Pancreas (tissue), 10 donors: ENCODE results near the gene DDR1. TPM values are rescaled to one million over a fixed set of nuclear protein-coding genes. Genes with fewer than 3 reads are reported as not detected.

Experiments
- ATAC-seq, 4 donors: fragments of 200-7000 bp; cut with Tn5 transposase; one replicate each; pipeline versions ENCODE4 v1.8.0 to v1.9.1; 2020; ENCODE audit warnings: mild to moderate bottlenecking in 4 of 4, moderate library complexity in 4 of 4
- DNase-seq, 6 donors: peaks; one replicate each; pipeline ENCODE4 v3.0.0-alpha.2; 2020
- FAIRE-seq: peaks from 2 replicates; lab custom pipeline; 2012; peaks lifted over from hg19 to GRCh38; lab: Jason Lieb, UNC
- H3K27ac ChIP-seq, 4 donors: fragments of 200-600 bp; sonication (generic); 1 replicate in 3 of 4; 2 replicates in 1 of 4; pipeline versions ENCODE4 v1.5.0 to v1.8.0; 2020
- H3K27me3 ChIP-seq, 4 donors: fragments of 200-600 bp; one replicate each; pipeline ENCODE4 v1.8.0; 2021
- H3K36me3 ChIP-seq, 3 donors: fragments of 200-600 bp; sonication (generic) in 1 of 3; one replicate each; pipeline versions ENCODE4 v1.5.0 to v1.8.0; 2020 to 2021
- H3K4me1 ChIP-seq, 3 donors: fragments of 200-600 bp; one replicate each; pipeline ENCODE4 v1.8.0; 2021
- H3K4me3 ChIP-seq, 4 donors: fragments of 200-600 bp; sonication (generic) in 2 of 4; one replicate each; pipeline versions ENCODE4 v1.5.0 to v1.8.0; 2020 to 2021
- H3K9me3 ChIP-seq, 4 donors: fragments of 200-600 bp; one replicate each; pipeline ENCODE4 v1.8.0; 2021
- WGBS, 2 donors: extraction: QIAGEN DNeasy Blood & Tissue Kit; methylation state at CpG; one replicate each; pipeline ENCODE4 v1.1.7; 2013; 5-methylcytosine and 5-hydroxymethylcytosine counted together
- intact Hi-C, 3 donors: fragments of 100-400 bp; cut with DNase I; formaldehyde crosslinking; loops; one replicate each; pipeline versions ENCODE4 v1.11.1 to v1.14.2; 2022
- polyA plus RNA-seq, 2 donors: library from polyadenylated mRNA; stranded (reverse); fragments of 200-250 nt; gene quantifications; one replicate each; pipeline ENCODE4 v1.2.3, GENCODE V29; 2013
- total RNA-seq, 6 donors: library from RNA; stranded (reverse); fragmentation: NEBNext Ultra II Directional in 4 of 6; extraction: Animal tissue kit (Norgen Biotek cat#: 25700) in 4 of 6; gene quantifications; one replicate each; pipeline versions ENCODE4 v1.2.1 to v1.2.4, GENCODE V29; 2021 to 2023
- TF ChIP-seq, protein P1 (sequence below), 4 donors: fragments of 200-600 bp; sonication (generic) in 3 of 4; IDR thresholded peaks; one replicate each; pipeline versions ENCODE4 v1.5.0 to v1.8.0; 2021; ENCODE audit warnings: antibody characterized with exemption in 4 of 4
- donor health status: healthy with polysubstance abuse.
- donor health status: DM: no; HTN: no; CAD: no; lungs with moderate emphysema.
- donor health status: DM: no; HTN: no; CAD: no.
- donor health status: control.
- donor health status: control.
- donor health status: Bipolar disorder and iron deficiency.
- donor health status: DM: yes; HTN: yes; CAD: no.
- donor health status: DM: no; HTN: no; CAD: no.
- donor health status: DM: no; HTN: no; CAD: no.
- donor health status: DM: yes; HTN: yes; CAD: no.

DDR1 gene
- total and polyA plus RNA-seq, 8 donors: 92.7 to 160 (median 118) TPM

DNA sequence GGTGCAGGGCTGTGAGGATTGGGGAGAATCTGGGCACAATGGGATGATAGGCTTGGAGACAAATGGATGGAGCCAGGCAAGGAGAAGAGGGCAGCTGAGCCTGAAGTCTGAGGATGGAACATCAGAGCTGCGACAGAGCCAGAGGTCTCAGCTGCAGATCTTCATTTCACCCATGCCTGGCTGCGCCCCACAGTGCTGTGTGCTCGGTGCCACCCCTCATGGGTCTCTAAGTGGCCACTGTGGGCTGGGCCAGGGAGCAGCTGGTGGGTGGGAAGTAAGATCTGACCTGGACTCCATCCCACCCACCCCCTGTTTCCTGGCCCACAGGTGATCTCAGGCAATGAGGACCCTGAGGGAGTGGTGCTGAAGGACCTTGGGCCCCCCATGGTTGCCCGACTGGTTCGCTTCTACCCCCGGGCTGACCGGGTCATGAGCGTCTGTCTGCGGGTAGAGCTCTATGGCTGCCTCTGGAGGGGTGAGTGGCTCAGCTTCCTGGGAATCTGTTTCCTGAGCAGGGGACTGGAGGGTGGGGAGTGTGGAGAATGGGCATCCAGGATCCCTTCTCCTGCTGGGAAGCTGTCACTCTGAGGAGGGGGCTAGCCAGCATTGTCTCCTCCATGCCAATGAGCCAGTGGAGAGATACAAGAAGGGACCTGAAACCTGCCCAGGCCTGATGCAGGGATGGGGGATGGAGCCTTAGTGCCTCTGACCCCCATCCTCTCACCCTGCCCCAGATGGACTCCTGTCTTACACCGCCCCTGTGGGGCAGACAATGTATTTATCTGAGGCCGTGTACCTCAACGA is 6.5 kb downstream of the DDR1 start:
- Histone ChIP-seq H3K27ac (no peak overlapping the region), H3K36me3 (peaks cover 0 to 68% (median 21%) of the 10 kb centered on the region in 3 donors)
- TF ChIP-seq, protein P1, sequence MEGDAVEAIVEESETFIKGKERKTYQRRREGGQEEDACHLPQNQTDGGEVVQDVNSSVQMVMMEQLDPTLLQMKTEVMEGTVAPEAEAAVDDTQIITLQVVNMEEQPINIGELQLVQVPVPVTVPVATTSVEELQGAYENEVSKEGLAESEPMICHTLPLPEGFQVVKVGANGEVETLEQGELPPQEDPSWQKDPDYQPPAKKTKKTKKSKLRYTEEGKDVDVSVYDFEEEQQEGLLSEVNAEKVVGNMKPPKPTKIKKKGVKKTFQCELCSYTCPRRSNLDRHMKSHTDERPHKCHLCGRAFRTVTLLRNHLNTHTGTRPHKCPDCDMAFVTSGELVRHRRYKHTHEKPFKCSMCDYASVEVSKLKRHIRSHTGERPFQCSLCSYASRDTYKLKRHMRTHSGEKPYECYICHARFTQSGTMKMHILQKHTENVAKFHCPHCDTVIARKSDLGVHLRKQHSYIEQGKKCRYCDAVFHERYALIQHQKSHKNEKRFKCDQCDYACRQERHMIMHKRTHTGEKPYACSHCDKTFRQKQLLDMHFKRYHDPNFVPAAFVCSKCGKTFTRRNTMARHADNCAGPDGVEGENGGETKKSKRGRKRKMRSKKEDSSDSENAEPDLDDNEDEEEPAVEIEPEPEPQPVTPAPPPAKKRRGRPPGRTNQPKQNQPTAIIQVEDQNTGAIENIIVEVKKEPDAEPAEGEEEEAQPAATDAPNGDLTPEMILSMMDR (IDR thresholded peaks at IDR 0.05): no peak

GRCh38 chr6:30891450-30891723 is 7.1 kb downstream of the DDR1 start:
- no peak for DNase-seq
- no peak for ATAC-seq
- no peak for FAIRE-seq
- Histone ChIP-seq H3K4me1 (peaks cover 8 to 12% (median 10%) of the 10 kb centered on the region in 3 donors), H3K27ac (no peak overlapping the region), H3K27me3 (no peaks in the 10 kb centered on the region), H3K36me3 (peaks cover 0 to 73% (median 25%) of the 10 kb centered on the region in 3 donors), H3K4me3 (no peak overlapping the region), H3K9me3 (no peaks in the 10 kb centered on the region)
- TF ChIP-seq, protein P1 (IDR thresholded peaks at IDR 0.05): no peak
- intact Hi-C loops: no loop called here
- WGBS, 2 donors: 92 to 93% methylated on average over 4 of the region's 4 CpGs

More for the DNA sequence above, 6.5 kb downstream of the DDR1 start:
- no peak for FAIRE-seq
- H3K4me3 ChIP-seq: no peak overlapping the region
- H3K9me3 ChIP-seq: no peaks in the 10 kb centered on the region
- intact Hi-C loops: no loop called here
- DNase-seq: peak in 1 of 6 donors; percentile 6
- 84 to 85% methylated on average over 12 of the region's 12 CpGs for WGBS, 2 donors
- H3K27me3 ChIP-seq: no peaks in the 10 kb centered on the region
- H3K4me1 ChIP-seq: peaks cover 8 to 18% (median 14%) of the 10 kb centered on the region in 3 donors
- ATAC-seq: no peak

DNA sequence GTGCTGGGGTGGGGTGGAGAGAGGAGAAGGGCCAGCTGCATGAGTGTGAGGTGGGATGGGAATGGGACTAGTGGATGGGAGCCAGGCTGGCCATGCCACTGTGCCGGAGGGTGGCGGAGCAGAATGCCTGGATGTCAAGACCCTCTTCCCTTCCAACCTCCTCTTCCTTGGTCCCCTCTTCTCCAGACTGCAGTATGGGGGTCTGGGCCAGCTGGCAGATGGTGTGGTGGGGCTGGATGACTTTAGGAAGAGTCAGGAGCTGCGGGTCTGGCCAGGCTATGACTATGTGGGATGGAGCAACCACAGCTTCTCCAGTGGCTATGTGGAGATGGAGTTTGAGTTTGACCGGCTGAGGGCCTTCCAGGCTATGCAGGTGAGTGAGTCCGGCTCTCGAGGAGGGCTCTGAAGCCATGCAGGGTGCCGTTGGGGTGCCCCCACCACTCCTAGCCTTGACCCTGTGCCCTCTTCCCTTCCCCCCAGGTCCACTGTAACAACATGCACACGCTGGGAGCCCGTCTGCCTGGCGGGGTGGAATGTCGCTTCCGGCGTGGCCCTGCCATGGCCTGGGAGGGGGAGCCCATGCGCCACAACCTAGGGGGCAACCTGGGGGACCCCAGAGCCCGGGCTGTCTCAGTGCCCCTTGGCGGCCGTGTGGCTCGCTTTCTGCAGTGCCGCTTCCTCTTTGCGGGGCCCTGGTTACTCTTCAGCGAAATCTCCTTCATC is 7.7 kb downstream of the DDR1 start:
- H3K9me3 ChIP-seq: no peaks in the 10 kb centered on the region
- FAIRE-seq: no peak
- H3K4me1 ChIP-seq: peaks cover 4 to 8% (median 6%) of the 10 kb centered on the region in 3 donors
- WGBS, 2 donors: 87 to 95% methylated on average over 21 of the region's 21 CpGs
- H3K27ac ChIP-seq: no peak overlapping the region
- intact Hi-C loops: no loop called here
- ATAC-seq: no peak
- peaks cover 0 to 79% (median 27%) of the 10 kb centered on the region in 3 donors for H3K36me3 ChIP-seq
- H3K27me3 ChIP-seq: no peaks in the 10 kb centered on the region
- TF ChIP-seq, protein P1 (IDR thresholded peaks at IDR 0.05): no peak
- H3K4me3 ChIP-seq: no peak overlapping the region
- no peak for DNase-seq

GRCh38 chr6:30893001-30893591 is 8.8 kb downstream of the DDR1 start:
- ATAC-seq (no peak), FAIRE-seq (no peak), DNase-seq (peak in 1 of 6 donors; percentile 32)
- intact Hi-C loops: no loop called here
- Histone ChIP-seq H3K4me3 (no peak overlapping the region), H3K27me3 (no peaks in the 10 kb centered on the region), H3K27ac (no peak overlapping the region), H3K9me3 (no peaks in the 10 kb centered on the region), H3K4me1 (peaks cover 0 to 1% (median 0%) of the 10 kb centered on the region in 3 donors), H3K36me3 (peaks cover 0 to 90% (median 37%) of the 10 kb centered on the region in 3 donors)
- WGBS, 2 donors: 89 to 91% methylated on average over 16 of the region's 16 CpGs
- TF ChIP-seq, protein P1 (IDR thresholded peaks at IDR 0.05): no peak
